Esophagus (tissue), 2 donors: ENCODE measurements around the gene PPP1R7. TPM values are rescaled to one million over a fixed set of nuclear protein-coding genes. Genes with fewer than 3 reads are reported as not detected.

Experiments used
- H3K27ac ChIP-seq, 2 donors: one replicate each; pipeline ENCODE4 v1.5.1; 2013; ENCODE audit warnings: low read depth in 2 of 2, mild to moderate bottlenecking in 2 of 2, inconsistent platforms in 1 of 2, low read length in 1 of 2, moderate library complexity in 1 of 2
- H3K27me3 ChIP-seq, 2 donors: one replicate each; pipeline ENCODE4 v1.6.1; 2013; ENCODE audit warnings: low read length in 2 of 2, control low read depth in 1 of 2, mild to moderate bottlenecking in 1 of 2; ENCODE audit not compliant: insufficient read depth in 2 of 2, control insufficient read depth in 1 of 2
- H3K36me3 ChIP-seq, 2 donors: one replicate each; pipeline ENCODE4 v1.6.1; 2013; ENCODE audit warnings: low read length in 1 of 2; ENCODE audit not compliant: control insufficient read depth in 2 of 2, insufficient read depth in 2 of 2
- H3K4me1 ChIP-seq, 2 donors: one replicate each; pipeline ENCODE4 v1.6.1; 2013; ENCODE audit warnings: low read length in 1 of 2; ENCODE audit not compliant: control insufficient read depth in 2 of 2, insufficient read depth in 2 of 2
- H3K4me3 ChIP-seq, 2 donors: one replicate each; pipeline ENCODE4 v1.5.1; 2013; ENCODE audit warnings: low read length in 2 of 2, mild to moderate bottlenecking in 2 of 2, low read depth in 1 of 2, moderate library complexity in 1 of 2
- H3K9me3 ChIP-seq, 2 donors: one replicate each; pipeline ENCODE4 v1.6.1; 2013; ENCODE audit warnings: mild to moderate bottlenecking in 2 of 2, low read depth in 1 of 2, low read length in 1 of 2, moderate library complexity in 1 of 2; ENCODE audit not compliant: control insufficient read depth in 2 of 2, insufficient read depth in 1 of 2
- WGBS, 2 donors: extraction: QIAGEN DNeasy Blood & Tissue Kit; methylation state at CpG; one replicate each; pipeline ENCODE4 v1.1.7; 2013; 5-methylcytosine and 5-hydroxymethylcytosine counted together
- polyA plus RNA-seq, 2 donors: library from polyadenylated mRNA; stranded (reverse); fragments of 200-250 nt; gene quantifications; one replicate each; pipeline ENCODE4 v1.2.3, GENCODE V29; 2013
- donor health status: healthy with polysubstance abuse.
- donor health status: Bipolar disorder and iron deficiency.

The PPP1R7 gene
- polyA plus RNA-seq, 2 donors: 74.3 to 78.2 TPM

- Histone ChIP-seq H3K27me3 (no peaks in the 10 kb centered on the region), H3K27ac (no peak overlapping the region), H3K36me3 (no peaks in the 10 kb centered on the region), H3K4me1 (peaks cover 0 to 3% of the 10 kb centered on the region in 2 donors), H3K9me3 (no peaks in the 10 kb centered on the region), H3K4me3 (no peak overlapping the region)
- WGBS, 2 donors: 81 to 88% methylated on average over 27 of the region's 27 CpGs
Observed at GRCh38 chr2:241203218-241204009, 53.1 kb downstream of the PPP1R7 start.

- H3K36me3 ChIP-seq: no peaks in the 10 kb centered on the region
- WGBS, 2 donors: 78 to 79% methylated on average over 10 of the region's 10 CpGs
- H3K4me1 ChIP-seq: peaks cover 0 to 3% of the 10 kb centered on the region in 2 donors
- no peak overlapping the region for H3K4me3 ChIP-seq
- H3K9me3 ChIP-seq: no peaks in the 10 kb centered on the region
- no peak overlapping the region for H3K27ac ChIP-seq
- H3K27me3 ChIP-seq: no peaks in the 10 kb centered on the region
Observed at GRCh38 chr2:241204010-241204384, 53.7 kb downstream of the PPP1R7 start.

GRCh38 chr2:241204490-241204889 is 54.2 kb downstream of the PPP1R7 start:
- Histone ChIP-seq H3K36me3 (no peaks in the 10 kb centered on the region), H3K9me3 (no peaks in the 10 kb centered on the region), H3K27me3 (no peaks in the 10 kb centered on the region), H3K4me1 (peaks cover 0 to 3% of the 10 kb centered on the region in 2 donors), H3K27ac (no peak overlapping the region), H3K4me3 (no peak overlapping the region)
- 77 to 82% methylated on average over 4 of the region's 4 CpGs for WGBS, 2 donors

- WGBS, 2 donors: 91 to 93% methylated on average over 3 of the region's 3 CpGs
- Histone ChIP-seq H3K4me3 (no peak overlapping the region), H3K4me1 (peaks cover 0 to 3% of the 10 kb centered on the region in 2 donors), H3K27ac (no peak overlapping the region), H3K9me3 (no peaks in the 10 kb centered on the region), H3K27me3 (no peaks in the 10 kb centered on the region), H3K36me3 (no peaks in the 10 kb centered on the region)
Observed at GRCh38 chr2:241205086-241205485, 54.8 kb downstream of the PPP1R7 start.

- Histone ChIP-seq H3K4me1 (no peaks in the 10 kb centered on the region), H3K27ac (no peak overlapping the region), H3K9me3 (no peaks in the 10 kb centered on the region), H3K4me3 (no peak overlapping the region), H3K36me3 (no peaks in the 10 kb centered on the region), H3K27me3 (no peaks in the 10 kb centered on the region)
- 81 to 92% methylated on average over 1 of the region's 1 CpG for WGBS, 2 donors
Observed at GRCh38 chr2:241207151-241207550, 56.9 kb downstream of the PPP1R7 start.

- Histone ChIP-seq H3K4me1 (no peaks in the 10 kb centered on the region), H3K36me3 (no peaks in the 10 kb centered on the region), H3K4me3 (no peak overlapping the region), H3K27me3 (no peaks in the 10 kb centered on the region), H3K9me3 (no peaks in the 10 kb centered on the region), H3K27ac (no peak overlapping the region)
- WGBS, 2 donors: 59 to 74% methylated on average over 6 of the region's 6 CpGs
Observed at GRCh38 chr2:241207641-241208040, 57.4 kb downstream of the PPP1R7 start.

GRCh38 chr2:241208058-241208457 is 57.8 kb downstream of the PPP1R7 start:
- Histone ChIP-seq H3K9me3 (no peaks in the 10 kb centered on the region), H3K27me3 (no peaks in the 10 kb centered on the region), H3K27ac (no peak overlapping the region), H3K36me3 (no peaks in the 10 kb centered on the region), H3K4me1 (no peaks in the 10 kb centered on the region), H3K4me3 (no peak overlapping the region)
- WGBS, 2 donors: 69 to 70% methylated on average over 6 of the region's 6 CpGs

- Histone ChIP-seq H3K4me1 (no peaks in the 10 kb centered on the region), H3K9me3 (no peaks in the 10 kb centered on the region), H3K36me3 (no peaks in the 10 kb centered on the region), H3K27ac (no peak overlapping the region), H3K27me3 (no peaks in the 10 kb centered on the region), H3K4me3 (no peak overlapping the region)
- WGBS, 2 donors: 83 to 85% methylated on average over 27 to 33 of the region's 33 CpGs
Observed at GRCh38 chr2:241209271-241209670, 59.0 kb downstream of the PPP1R7 start.

GRCh38 chr2:241211276-241211675 is 61.0 kb downstream of the PPP1R7 start:
- Histone ChIP-seq H3K36me3 (no peaks in the 10 kb centered on the region), H3K27me3 (no peaks in the 10 kb centered on the region), H3K4me1 (no peaks in the 10 kb centered on the region), H3K27ac (no peak overlapping the region), H3K9me3 (no peaks in the 10 kb centered on the region), H3K4me3 (no peak overlapping the region)
- 10 to 50% methylated on average over 1 to 2 of the region's 2 CpGs for WGBS, 2 donors

- Histone ChIP-seq H3K27me3 (no peaks in the 10 kb centered on the region), H3K36me3 (no peaks in the 10 kb centered on the region), H3K4me3 (no peak overlapping the region), H3K27ac (no peak overlapping the region), H3K9me3 (no peaks in the 10 kb centered on the region), H3K4me1 (no peaks in the 10 kb centered on the region)
- WGBS, 2 donors: 72 to 77% methylated on average over 13 of the region's 13 CpGs
Observed at GRCh38 chr2:241213041-241213440, 62.8 kb downstream of the PPP1R7 start.
